Kidney epithelial cell (primary cell): ENCODE measurements around the gene MCHR2. TPM values are rescaled to one million over a fixed set of nuclear protein-coding genes. Genes with fewer than 3 reads are reported as not detected.

ENCODE experiments used
- DNase-seq: peaks from one replicate; pipeline ENCODE4 v3.0.0-alpha.2; 2010; ENCODE audit warnings: low read depth
- H3K27me3 ChIP-seq: 2 replicates; pipeline ENCODE4 v1.6.0; 2011; ENCODE audit warnings: low read length; ENCODE audit not compliant: control insufficient read depth, insufficient read depth
- H3K36me3 ChIP-seq: 2 replicates; pipeline ENCODE4 v1.5.1; 2011; ENCODE audit warnings: low read length; ENCODE audit not compliant: control insufficient read depth, insufficient read depth
- H3K4me3 ChIP-seq: 2 replicates; pipeline ENCODE4 v1.5.1; 2011; ENCODE audit warnings: low read depth, mild to moderate bottlenecking, control low read depth, low read length
- CTCF ChIP-seq: IDR thresholded peaks from 2 replicates; pipeline ENCODE4 v1.5.1; 2011; ENCODE audit warnings: mild to moderate bottlenecking, moderate library complexity, low read length, control low read depth, inconsistent platforms; ENCODE audit not compliant: insufficient read depth, poor library complexity, severe bottlenecking
- total RNA-seq: library from RNA; depleted of rRNA; stranded (reverse); fragments of >200 nt; gene quantifications from 2 replicates; pipeline ENCODE4 v1.2.3, GENCODE V29; 2015

Gene MCHR2
- total RNA-seq, 1 donor from 2014 or later, result not detected

GRCh38 chr6:99979953-99980352 is 14.1 kb downstream of the MCHR2 start:
- DNase-seq, result no peak
- no peaks in the 10 kb centered on the region for H3K36me3 ChIP-seq
- H3K4me3 ChIP-seq, result no peak overlapping the region
- H3K27me3 ChIP-seq, result no peaks in the 10 kb centered on the region
- TF ChIP-seq CTCF, result no peak

- no peak for TF ChIP-seq CTCF
- no peaks in the 10 kb centered on the region for H3K27me3 ChIP-seq
- no peaks in the 10 kb centered on the region for H3K36me3 ChIP-seq
- H3K4me3 ChIP-seq, result no peak overlapping the region
- no peak for DNase-seq
These were observed 27.0 kb downstream of the MCHR2 start for GRCh38 chr6:99967052-99967451.

GRCh38 chr6:99960027-99960426 is 34.0 kb downstream of the MCHR2 start:
- H3K27me3 ChIP-seq, result no peaks in the 10 kb centered on the region
- no peak for DNase-seq
- TF ChIP-seq CTCF, result no peak
- H3K36me3 ChIP-seq, result no peaks in the 10 kb centered on the region
- H3K4me3 ChIP-seq, result no peak overlapping the region

GRCh38 chr6:99951016-99951805 is 42.8 kb downstream of the MCHR2 start:
- DNase-seq, result no peak
- H3K4me3 ChIP-seq, result no peak overlapping the region
- H3K36me3 ChIP-seq, result no peaks in the 10 kb centered on the region
- no peaks in the 10 kb centered on the region for H3K27me3 ChIP-seq
- no peak for TF ChIP-seq CTCF

GRCh38 chr6:99946005-99946404 is 48.0 kb downstream of the MCHR2 start:
- no peak for TF ChIP-seq CTCF
- Histone ChIP-seq H3K36me3 (no peaks in the 10 kb centered on the region), H3K4me3 (no peak overlapping the region), H3K27me3 (no peaks in the 10 kb centered on the region)
- DNase-seq, result no peak

- no peak for TF ChIP-seq CTCF
These were observed 50.2 kb downstream of the MCHR2 start for GRCh38 chr6:99943846-99944245.

More at GRCh38 chr6:99943846-99944245, 50.2 kb downstream of the MCHR2 start:
- no peaks in the 10 kb centered on the region for H3K27me3 ChIP-seq
- H3K4me3 ChIP-seq, result no peak overlapping the region
- no peak for DNase-seq
- no peaks in the 10 kb centered on the region for H3K36me3 ChIP-seq
